ENCODE measurements around the gene ORAI3.

- TF ChIP-seq CTCF (conservative IDR thresholded peaks at IDR 0.05; ENCODE audit: low read depth, low read length): no peak
- TF ChIP-seq EZH2 (IDR thresholded peaks at IDR 0.05; ENCODE audit: low read length, unreplicated experiment): no peak
- TF ChIP-seq EZH2phosphoT487 (IDR thresholded peaks at IDR 0.05; ENCODE audit: borderline replicate concordance, low read length): no peak
Observed at GRCh38 chr16:30972872-30973271, 24.0 kb downstream of the ORAI3 start.
